ENCODE results near the gene CLPSL1. TPM values are rescaled to one million over a fixed set of nuclear protein-coding genes. Genes with fewer than 3 reads are reported as not detected.

The CLPSL1 gene
- total and polyA plus RNA-seq, 12 donors, result not detected

DNA sequence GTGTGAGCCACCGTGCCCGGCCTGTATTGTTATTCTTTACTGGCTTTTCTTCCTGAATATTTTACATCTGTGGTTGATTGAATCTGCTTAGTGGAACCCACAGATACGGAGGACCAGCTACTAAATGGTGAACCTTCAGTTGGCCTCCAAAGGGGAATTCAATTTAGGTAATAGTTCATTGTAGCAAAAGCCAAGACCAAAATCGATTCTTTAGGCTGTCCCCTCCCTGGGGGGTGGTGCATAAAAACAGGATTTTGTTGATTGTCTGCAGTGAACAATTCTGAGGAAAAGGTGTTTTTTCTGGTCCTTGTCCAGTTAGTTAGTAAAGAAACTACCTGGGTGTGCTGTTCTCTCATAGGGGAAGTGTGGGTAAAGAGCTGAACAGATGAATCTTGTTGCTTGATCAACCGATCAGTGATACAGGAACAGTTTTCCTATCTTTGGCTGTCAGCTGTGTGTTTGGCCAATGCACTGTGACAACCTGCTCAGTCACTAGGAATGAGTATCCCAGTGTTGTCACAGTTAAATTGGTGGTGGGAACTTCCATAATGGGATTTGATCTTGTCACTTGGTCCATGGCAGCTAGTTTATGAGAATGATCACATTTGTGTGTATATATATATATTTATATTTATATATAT is 43.9 kb downstream of the CLPSL1 start:
- H3K9me3 ChIP-seq (replicated peaks in 1 of 3), result no peaks in the 10 kb centered on the region
- no peaks in the 10 kb centered on the region for H3K27me3 ChIP-seq
- intact Hi-C loops (cut with DNase I), result no loop called here
- TF ChIP-seq, protein P1, sequence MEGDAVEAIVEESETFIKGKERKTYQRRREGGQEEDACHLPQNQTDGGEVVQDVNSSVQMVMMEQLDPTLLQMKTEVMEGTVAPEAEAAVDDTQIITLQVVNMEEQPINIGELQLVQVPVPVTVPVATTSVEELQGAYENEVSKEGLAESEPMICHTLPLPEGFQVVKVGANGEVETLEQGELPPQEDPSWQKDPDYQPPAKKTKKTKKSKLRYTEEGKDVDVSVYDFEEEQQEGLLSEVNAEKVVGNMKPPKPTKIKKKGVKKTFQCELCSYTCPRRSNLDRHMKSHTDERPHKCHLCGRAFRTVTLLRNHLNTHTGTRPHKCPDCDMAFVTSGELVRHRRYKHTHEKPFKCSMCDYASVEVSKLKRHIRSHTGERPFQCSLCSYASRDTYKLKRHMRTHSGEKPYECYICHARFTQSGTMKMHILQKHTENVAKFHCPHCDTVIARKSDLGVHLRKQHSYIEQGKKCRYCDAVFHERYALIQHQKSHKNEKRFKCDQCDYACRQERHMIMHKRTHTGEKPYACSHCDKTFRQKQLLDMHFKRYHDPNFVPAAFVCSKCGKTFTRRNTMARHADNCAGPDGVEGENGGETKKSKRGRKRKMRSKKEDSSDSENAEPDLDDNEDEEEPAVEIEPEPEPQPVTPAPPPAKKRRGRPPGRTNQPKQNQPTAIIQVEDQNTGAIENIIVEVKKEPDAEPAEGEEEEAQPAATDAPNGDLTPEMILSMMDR (IDR thresholded peaks at IDR 0.05), result no peak
- TF ChIP-seq POLR2A (IDR thresholded peaks at IDR 0.05), result no peak
- no peaks in the 10 kb centered on the region for H3K36me3 ChIP-seq (replicated peaks in 1 of 2)
- H3K4me3 ChIP-seq, result no peak overlapping the region
- no peak for DNase-seq
- H3K27ac ChIP-seq, result no peak overlapping the region
- 84 to 93% (median 87%) methylated on average over 4 to 5 of the region's 5 CpGs for WGBS, 4 donors
- no peaks in the 10 kb centered on the region for H3K4me1 ChIP-seq (replicated peaks in 1 of 2)

DNA sequence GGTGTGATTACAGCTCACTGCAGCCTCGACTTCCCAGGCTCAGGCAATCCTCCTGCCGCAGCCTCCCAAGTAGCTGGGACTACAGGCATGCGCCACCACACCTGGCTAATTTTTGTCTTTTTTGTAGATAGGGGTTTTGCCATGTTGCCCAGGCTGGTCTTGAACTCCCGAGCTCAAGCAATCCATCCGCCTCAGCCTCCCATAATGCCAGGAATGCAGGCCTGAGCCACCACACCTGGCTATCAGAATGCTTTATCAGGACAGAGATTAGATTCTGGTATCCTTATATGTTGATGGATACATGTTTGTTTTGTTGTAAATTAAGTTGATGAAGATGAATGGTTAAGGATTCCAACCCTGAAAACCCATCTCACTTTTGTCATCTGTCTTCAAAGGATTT is 48.5 kb downstream of the CLPSL1 start:
- Histone ChIP-seq H3K27ac (no peak overlapping the region), H3K9me3 (replicated peaks in 1 of 3) (no peaks in the 10 kb centered on the region), H3K4me3 (no peak overlapping the region), H3K4me1 (replicated peaks in 1 of 2) (no peaks in the 10 kb centered on the region), H3K36me3 (replicated peaks in 1 of 2) (no peaks in the 10 kb centered on the region), H3K27me3 (no peaks in the 10 kb centered on the region)
- intact Hi-C loops (cut with DNase I), result no loop called here
- TF ChIP-seq, protein P1 (IDR thresholded peaks at IDR 0.05), result no peak
- no peak for TF ChIP-seq POLR2A (IDR thresholded peaks at IDR 0.05)
- DNase-seq, result no peak
- WGBS, 4 donors, result 90 to 100% (median 91%) methylated on average over 4 to 5 of the region's 5 CpGs

DNA sequence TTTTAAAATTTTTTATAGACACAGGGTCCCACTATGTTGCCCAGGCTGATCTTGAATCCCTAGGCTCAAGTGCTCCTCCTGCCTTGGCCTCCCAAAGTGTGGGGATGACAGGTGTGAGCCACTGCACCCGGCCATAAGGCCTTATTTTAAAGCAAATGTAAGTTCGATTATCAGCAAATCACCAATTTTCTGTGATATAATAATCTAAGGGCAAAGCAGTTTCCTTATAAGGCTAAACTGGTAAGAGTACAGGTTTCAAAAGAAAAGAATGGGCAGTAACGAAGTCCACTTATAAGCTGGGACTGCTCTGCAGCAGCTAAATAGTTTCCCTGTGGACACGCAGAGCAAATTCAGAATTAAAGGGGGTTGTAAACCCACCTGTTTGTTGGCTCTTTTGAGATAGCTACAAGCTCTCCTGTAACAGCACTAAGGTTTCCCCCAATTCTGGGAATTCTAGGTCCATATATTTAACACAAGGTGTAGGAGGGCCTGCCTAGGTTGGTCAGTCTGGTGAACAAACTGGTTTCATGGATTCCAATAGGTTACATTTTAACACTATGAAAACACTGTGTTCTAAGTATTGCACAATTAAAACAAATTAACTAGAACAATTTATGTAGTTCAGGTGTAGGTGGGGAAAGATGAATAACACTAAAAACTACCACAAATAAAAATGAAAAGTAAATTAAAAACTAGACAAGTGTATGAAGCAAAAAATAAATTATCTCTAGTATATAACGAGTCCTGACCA is 50.6 kb downstream of the CLPSL1 start:
- 90 to 96% (median 94%) methylated on average over 5 of the region's 5 CpGs for WGBS, 4 donors
- no peaks in the 10 kb centered on the region for H3K4me1 ChIP-seq (replicated peaks in 1 of 2)
- intact Hi-C loops (cut with DNase I), result no loop called here
- DNase-seq, result no peak
- H3K9me3 ChIP-seq (replicated peaks in 1 of 3), result no peaks in the 10 kb centered on the region
- H3K4me3 ChIP-seq, result no peak overlapping the region
- no peak for TF ChIP-seq POLR2A (IDR thresholded peaks at IDR 0.05)
- TF ChIP-seq, protein P1 (IDR thresholded peaks at IDR 0.05), result no peak
- H3K27ac ChIP-seq, result no peak overlapping the region
- H3K36me3 ChIP-seq (replicated peaks in 1 of 2), result no peaks in the 10 kb centered on the region
- H3K27me3 ChIP-seq, result no peaks in the 10 kb centered on the region

DNA sequence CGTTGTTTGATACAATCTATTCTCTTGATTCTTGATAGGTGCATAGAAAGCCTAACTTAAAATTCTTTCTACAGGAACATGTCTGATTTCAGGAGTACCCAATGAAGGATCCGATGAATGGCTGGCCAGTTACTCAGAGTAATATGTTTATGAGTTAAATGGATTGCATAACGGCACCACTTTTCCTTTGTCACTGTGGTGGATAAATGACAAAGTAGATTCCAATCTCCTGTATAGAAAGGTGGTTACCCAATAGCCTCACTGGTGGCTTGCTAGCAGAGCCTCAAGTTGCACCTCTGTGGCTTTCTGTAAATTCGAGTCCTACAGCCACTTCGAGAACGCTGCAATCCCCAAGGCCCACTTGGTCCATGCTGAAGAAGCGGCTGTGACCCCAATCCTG is 52.7 kb downstream of the CLPSL1 start:
- intact Hi-C loops (cut with DNase I), result no loop called here
- WGBS, 4 donors, result 83 to 92% (median 87%) methylated on average over 7 of the region's 7 CpGs

More for the DNA sequence above, 52.7 kb downstream of the CLPSL1 start:
- H3K9me3 ChIP-seq (replicated peaks in 1 of 3), result no peaks in the 10 kb centered on the region
- no peak overlapping the region for H3K27ac ChIP-seq
- TF ChIP-seq POLR2A (IDR thresholded peaks at IDR 0.05), result no peak
- TF ChIP-seq, protein P1 (IDR thresholded peaks at IDR 0.05), result no peak
- H3K27me3 ChIP-seq, result no peaks in the 10 kb centered on the region
- H3K36me3 ChIP-seq (replicated peaks in 1 of 2), result peaks cover 0 to 3% of the 10 kb centered on the region in 2 donors
- H3K4me1 ChIP-seq (replicated peaks in 1 of 2), result no peaks in the 10 kb centered on the region
- H3K4me3 ChIP-seq, result no peak overlapping the region
- DNase-seq, result no peak

Other genes with a start within 250 kb of the CLPSL1 start
- 100 to 1,000 TPM in 7 of 9 donors, 10 to 100 TPM in 2; 19.7 to 234 (median 120) TPM for gene FKBP5, start 92.1 kb upstream of the CLPSL1 start, total RNA-seq
- gene FKBP5, start 92.1 kb upstream of the CLPSL1 start, polyA plus RNA-seq, result 100 to 1,000 TPM in 1 of 3 donors, 10 to 100 TPM in 2; 23.8 to 163 (median 65.7) TPM
- gene ARMC12, start 44.0 kb upstream of the CLPSL1 start, total RNA-seq, result 10 to 100 TPM in 1 of 9 donors, 1 to 10 TPM in 4, under 1 TPM in 3, not detected in 1; 0.29 to 44.7 (median 1.1) TPM
- gene ARMC12, start 44.0 kb upstream of the CLPSL1 start, polyA plus RNA-seq, result 1 to 10 TPM in 2 of 3 donors, under 1 TPM in 1; 0.81 to 6.9 (median 6.8) TPM
- gene CLPSL2, start 4.4 kb upstream of the CLPSL1 start, total RNA-seq, result not detected
- gene CLPSL2, start 4.4 kb upstream of the CLPSL1 start, polyA plus RNA-seq, result not detected
- gene CLPS, start 16.3 kb downstream of the CLPSL1 start, total RNA-seq, result 1 to 10 TPM in 2 of 9 donors, under 1 TPM in 1, not detected in 6; 0.70 to 5.1 (median 4.7) TPM
- gene CLPS, start 16.3 kb downstream of the CLPSL1 start, polyA plus RNA-seq, result 1 to 10 TPM in 1 of 3 donors, not detected in 2; 1.5 TPM
- under 1 TPM in 2 of 9 donors, not detected in 7; 0.06 to 0.14 TPM for gene LHFPL5, start 24.3 kb downstream of the CLPSL1 start, total RNA-seq
- under 1 TPM in 1 of 3 donors, not detected in 2; 0.13 TPM for gene LHFPL5, start 24.3 kb downstream of the CLPSL1 start, polyA plus RNA-seq
- 10 to 100 TPM; 11.5 to 37.7 (median 18.0) TPM for gene SRPK1, start 140.1 kb downstream of the CLPSL1 start, total RNA-seq
- gene SRPK1, start 140.1 kb downstream of the CLPSL1 start, polyA plus RNA-seq, result 10 to 100 TPM in 1 of 3 donors, 1 to 10 TPM in 2; 5.1 to 15.1 (median 8.2) TPM
- under 1 TPM in 4 of 9 donors, not detected in 5; 0.10 to 0.54 (median 0.14) TPM for gene SLC26A8, start 243.6 kb downstream of the CLPSL1 start, total RNA-seq
- gene SLC26A8, start 243.6 kb downstream of the CLPSL1 start, polyA plus RNA-seq, result under 1 TPM; 0.09 to 0.20 (median 0.16) TPM
- gene MAPK14, start 246.8 kb downstream of the CLPSL1 start, total RNA-seq, result 100 to 1,000 TPM in 1 of 9 donors, 10 to 100 TPM in 8; 39.0 to 119 (median 60.9) TPM
- 10 to 100 TPM; 11.3 to 45.0 (median 16.4) TPM for gene MAPK14, start 246.8 kb downstream of the CLPSL1 start, polyA plus RNA-seq